ENCODE measurements around the gene FAM89B.

The FAM89B gene

DNA sequence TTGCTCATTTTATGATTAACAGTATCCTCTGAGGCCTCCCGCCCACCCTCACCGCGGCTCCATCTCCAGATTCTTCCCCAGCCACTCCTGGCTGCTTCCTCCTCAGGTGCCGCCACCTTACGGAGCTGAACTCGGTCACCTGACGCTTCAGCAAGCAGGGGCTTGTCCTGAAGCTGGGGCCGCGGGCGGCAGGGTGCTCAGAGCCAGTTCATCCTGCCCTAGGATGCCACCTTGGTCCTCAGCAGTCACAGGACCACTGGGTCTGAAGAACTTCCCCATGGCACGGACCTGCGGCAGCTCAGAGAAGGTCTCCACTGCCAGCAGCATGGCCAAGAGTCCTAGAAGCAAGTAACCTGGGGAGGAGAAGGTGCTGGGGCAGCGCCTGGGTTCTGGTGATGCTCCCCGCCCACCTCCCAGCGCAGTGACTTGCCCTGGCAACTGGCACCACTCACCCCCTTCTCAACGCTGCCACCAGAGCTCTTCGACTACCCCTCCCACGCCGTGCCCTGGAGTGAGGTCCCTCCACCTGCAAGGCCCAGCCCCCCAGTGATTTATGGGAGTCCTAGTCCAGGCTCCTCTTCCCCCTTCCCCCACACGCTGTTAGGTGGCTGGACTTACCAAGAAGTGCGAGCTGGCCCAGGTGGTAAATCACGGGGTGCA lies 20.6 kb downstream of the FAM89B start:
- POLR2A ChIA-PET = interaction anchor here (1.6 to 3.5 kb wide), 3 partner anchors 22 to 68 kb away, joined by 5 to 16 read pairs (median 9); partner anchors contain the start of genes PCNX3, SCYL1 and ZNRD2
- DNase-seq (ENCODE audit: extremely low spot score) = no peak
- CTCF ChIA-PET = interaction anchor here (0.8 to 4.3 kb wide), 12 partner anchors 7 to 53 kb away, joined by 3 to 40 read pairs (median 4); partner anchors contain the start of gene ZNRD2
- TF ChIP-seq SP1 (IDR thresholded peaks at IDR 0.05) (no peak), BHLHE40 (IDR thresholded peaks at IDR 0.05; ENCODE audit: borderline replicate concordance) (no peak), L3MBTL2 (conservative IDR thresholded peaks at IDR 0.05) (no peak), ARNT (IDR thresholded peaks at IDR 0.05) (no peak), LEF1 (IDR thresholded peaks at IDR 0.05; ENCODE audit: borderline replicate concordance) (no peak), SUZ12 (IDR thresholded peaks at IDR 0.05) (no peak), ELF4 (IDR thresholded peaks at IDR 0.05) (no peak), FOXK2 (IDR thresholded peaks at IDR 0.05) (no peak), HDGF (IDR thresholded peaks at IDR 0.05; ENCODE audit: borderline replicate concordance) (no peak), TARDBP (IDR thresholded peaks at IDR 0.05) (no peak), FOXA1 (IDR thresholded peaks at IDR 0.05) (no peak), NFRKB (IDR thresholded peaks at IDR 0.05) (no peak), FOXM1 (IDR thresholded peaks at IDR 0.05; ENCODE audit: borderline replicate concordance) (no peak), ZNF384 (IDR thresholded peaks at IDR 0.05) (no peak), CTBP1 (IDR thresholded peaks at IDR 0.05; ENCODE audit: borderline replicate concordance) (no peak)
- TF ChIP-seq, protein P1, sequence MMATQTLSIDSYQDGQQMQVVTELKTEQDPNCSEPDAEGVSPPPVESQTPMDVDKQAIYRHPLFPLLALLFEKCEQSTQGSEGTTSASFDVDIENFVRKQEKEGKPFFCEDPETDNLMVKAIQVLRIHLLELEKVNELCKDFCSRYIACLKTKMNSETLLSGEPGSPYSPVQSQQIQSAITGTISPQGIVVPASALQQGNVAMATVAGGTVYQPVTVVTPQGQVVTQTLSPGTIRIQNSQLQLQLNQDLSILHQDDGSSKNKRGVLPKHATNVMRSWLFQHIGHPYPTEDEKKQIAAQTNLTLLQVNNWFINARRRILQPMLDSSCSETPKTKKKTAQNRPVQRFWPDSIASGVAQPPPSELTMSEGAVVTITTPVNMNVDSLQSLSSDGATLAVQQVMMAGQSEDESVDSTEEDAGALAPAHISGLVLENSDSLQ (IDR thresholded peaks at IDR 0.05) = no peak

DNA sequence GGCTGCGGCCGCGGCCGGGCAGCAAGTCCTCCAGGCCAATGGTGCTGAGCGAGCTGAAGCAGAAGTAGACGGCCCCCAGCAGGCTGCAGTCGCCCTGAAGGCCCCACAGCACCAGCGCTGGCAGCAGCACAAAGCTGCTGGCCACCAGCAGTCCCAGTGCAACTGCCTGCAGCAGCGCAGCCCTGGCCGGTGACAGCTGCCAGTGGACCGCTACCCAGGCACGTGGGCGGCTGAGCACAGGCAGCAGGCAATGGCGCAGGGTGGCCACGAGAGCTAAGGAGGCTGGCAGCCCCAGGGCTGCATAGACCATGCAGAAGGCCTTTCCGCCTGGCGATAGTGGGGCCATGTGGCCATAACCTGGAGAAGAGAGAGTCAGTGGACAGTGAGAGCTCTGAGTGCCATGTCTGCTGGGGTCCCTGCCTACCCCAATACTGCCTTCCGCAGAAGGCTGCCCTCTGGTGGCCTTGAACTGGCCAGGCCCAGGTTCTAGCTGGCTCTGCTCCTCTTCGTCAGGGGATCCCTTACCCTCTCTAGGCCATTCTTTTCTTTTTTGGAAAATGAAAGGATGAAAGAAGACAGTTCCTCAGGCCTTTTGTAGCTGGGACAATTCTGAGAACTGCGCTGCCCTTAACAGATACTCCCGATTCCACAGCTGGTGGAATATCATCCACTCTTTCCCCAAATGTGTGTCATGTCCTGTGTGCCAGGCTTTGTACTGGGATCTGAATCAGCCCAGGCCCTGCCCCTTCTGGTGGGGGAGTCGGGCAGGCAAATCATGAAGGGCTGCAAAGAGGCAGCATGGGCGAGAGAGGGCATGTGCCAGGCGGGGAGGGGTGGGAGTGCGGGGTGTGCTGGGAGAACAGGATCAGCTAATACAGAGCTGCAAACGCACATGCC lies 21.4 kb downstream of the FAM89B start:
- ChIA-PET POLR2A (interaction anchor here (0.8 to 3.5 kb wide), 6 partner anchors 18 to 69 kb away, joined by 3 to 16 read pairs (median 5); partner anchors contain the start of genes EHBP1L1, PCNX3, SCYL1 and SIPA1), CTCF (interaction anchor here (0.6 to 4.3 kb wide), 20 partner anchors 8 to 607 kb away, joined by 3 to 40 read pairs (median 4); partner anchors contain the start of genes MAP3K11, PCNX3, SIPA1 and ZNRD2)
- TF ChIP-seq, protein P1 (IDR thresholded peaks at IDR 0.05) = no peak
- TF ChIP-seq ZNF384 (IDR thresholded peaks at IDR 0.05) (no peak), ARNT (IDR thresholded peaks at IDR 0.05) (no peak), SP1 (IDR thresholded peaks at IDR 0.05) (no peak), LEF1 (IDR thresholded peaks at IDR 0.05; ENCODE audit: borderline replicate concordance) (no peak), NFRKB (IDR thresholded peaks at IDR 0.05) (no peak), CTBP1 (IDR thresholded peaks at IDR 0.05; ENCODE audit: borderline replicate concordance) (no peak), HDGF (IDR thresholded peaks at IDR 0.05; ENCODE audit: borderline replicate concordance) (no peak), BHLHE40 (IDR thresholded peaks at IDR 0.05; ENCODE audit: borderline replicate concordance) (no peak), TARDBP (IDR thresholded peaks at IDR 0.05) (no peak), L3MBTL2 (conservative IDR thresholded peaks at IDR 0.05) (no peak), FOXK2 (IDR thresholded peaks at IDR 0.05) (no peak), ELF4 (IDR thresholded peaks at IDR 0.05) (no peak), FOXA1 (IDR thresholded peaks at IDR 0.05) (no peak)
- peak; percentile 57 for DNase-seq (ENCODE audit: extremely low spot score)

DNA sequence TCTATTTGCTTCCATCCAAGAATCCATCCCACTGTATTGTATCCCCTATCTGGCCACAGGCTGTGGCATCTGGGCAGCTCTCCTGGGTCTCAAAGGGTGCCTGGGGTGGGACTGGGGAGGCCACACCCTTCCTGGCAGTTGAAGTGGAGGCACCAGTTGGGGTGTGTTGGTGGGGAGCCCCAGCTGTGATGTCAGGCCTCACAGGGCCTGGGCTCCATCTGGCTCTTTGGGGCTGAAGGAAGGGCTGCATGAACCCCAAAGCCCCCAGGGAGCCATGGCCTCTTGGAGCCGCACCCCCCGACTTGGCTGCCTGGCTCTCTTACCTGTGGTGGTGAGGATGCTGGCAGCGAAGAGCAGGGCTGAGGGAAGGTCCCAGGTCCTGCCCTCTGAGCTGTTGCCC lies 22.8 kb downstream of the FAM89B start:
- POLR2A ChIA-PET = interaction anchor here (1.3 to 1.5 kb wide), 2 partner anchors 18 to 20 kb away, joined by 3 read pairs; partner anchors contain the start of gene PCNX3
- no peak for DNase-seq (ENCODE audit: extremely low spot score)

DNA sequence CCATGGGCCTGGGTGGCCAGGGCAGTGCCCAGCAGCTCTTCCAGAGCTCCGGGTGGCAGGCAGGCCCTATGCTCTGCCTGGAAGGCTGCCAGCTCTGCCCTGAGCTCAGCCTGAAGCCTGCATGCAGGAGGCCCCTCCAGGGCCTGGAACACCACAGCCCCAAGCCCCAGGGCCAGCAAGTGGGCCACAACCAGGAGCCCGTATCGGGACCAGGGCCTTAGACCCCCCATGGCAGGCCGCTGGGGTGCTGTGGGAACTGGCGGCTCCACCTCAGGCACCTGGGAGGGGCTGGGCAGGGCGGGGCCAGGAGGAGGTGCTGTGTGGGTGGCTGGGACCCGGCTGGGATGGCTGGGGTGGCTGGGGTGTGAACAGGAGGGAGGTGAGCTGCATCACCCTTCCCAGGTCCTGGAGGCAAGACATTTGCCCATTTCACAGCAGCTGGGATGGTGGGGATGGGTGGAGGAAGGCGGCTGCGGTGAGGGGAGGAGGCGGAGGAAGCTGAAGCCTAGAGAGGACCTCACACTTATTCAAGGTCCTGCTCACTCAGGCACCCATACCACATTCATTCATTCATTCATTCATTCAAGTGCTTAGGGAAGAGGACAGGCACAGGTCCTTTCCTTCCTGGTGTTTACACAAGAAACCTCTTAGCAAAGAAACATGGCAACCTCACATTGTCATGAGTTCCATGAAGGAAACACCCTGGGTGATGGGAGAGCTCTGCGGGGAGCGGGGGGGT lies 23.4 kb downstream of the FAM89B start, which contains the start of gene KCNK7:
KCNK7 (minus strand) TSS at position 258 of the 739 bp plus-strand sequence; CDS start at position 230, 28 bp downstream.
- TF ChIP-seq FOXM1 (IDR thresholded peaks at IDR 0.05; ENCODE audit: borderline replicate concordance) = no peak
- DNase-seq (ENCODE audit: extremely low spot score) = no peak
- ChIA-PET CTCF (interaction anchor here (0.7 to 4.3 kb wide), 2 partner anchors 56 to 241 kb away, joined by 3 to 40 read pairs; partner anchors contain the start of gene TIGD3), POLR2A (interaction anchor here (1.0 to 1.5 kb wide), 3 partner anchors 17 to 24 kb away, joined by 3 to 4 read pairs (median 3); partner anchors contain the start of gene PCNX3)

More for the DNA sequence above, 22.8 kb downstream of the FAM89B start:
- CTCF ChIA-PET = interaction anchor here (4.3 kb wide), 1 partner anchor 55 kb away, joined by 40 read pairs; no protein-coding TSS in a partner anchor
- no peak for TF ChIP-seq ZNF384 (IDR thresholded peaks at IDR 0.05)
- TF ChIP-seq FOXK2 (IDR thresholded peaks at IDR 0.05) = no peak
- TF ChIP-seq SUZ12 (IDR thresholded peaks at IDR 0.05) = no peak
- TF ChIP-seq, protein P1 (IDR thresholded peaks at IDR 0.05) = no peak
- TF ChIP-seq ELF4 (IDR thresholded peaks at IDR 0.05) = no peak
- TF ChIP-seq L3MBTL2 (conservative IDR thresholded peaks at IDR 0.05) = no peak
- no peak for TF ChIP-seq FOXA1 (IDR thresholded peaks at IDR 0.05)
- no peak for TF ChIP-seq LEF1 (IDR thresholded peaks at IDR 0.05; ENCODE audit: borderline replicate concordance)
- TF ChIP-seq HDGF (IDR thresholded peaks at IDR 0.05; ENCODE audit: borderline replicate concordance) = no peak
- TF ChIP-seq SP1 (IDR thresholded peaks at IDR 0.05) = no peak
- TF ChIP-seq CTBP1 (IDR thresholded peaks at IDR 0.05; ENCODE audit: borderline replicate concordance) = no peak
- TF ChIP-seq BHLHE40 (IDR thresholded peaks at IDR 0.05; ENCODE audit: borderline replicate concordance) = no peak
- TF ChIP-seq TARDBP (IDR thresholded peaks at IDR 0.05) = no peak
- no peak for TF ChIP-seq ARNT (IDR thresholded peaks at IDR 0.05)
